ENCODE data around the gene BBX.

BBX gene

DNA sequence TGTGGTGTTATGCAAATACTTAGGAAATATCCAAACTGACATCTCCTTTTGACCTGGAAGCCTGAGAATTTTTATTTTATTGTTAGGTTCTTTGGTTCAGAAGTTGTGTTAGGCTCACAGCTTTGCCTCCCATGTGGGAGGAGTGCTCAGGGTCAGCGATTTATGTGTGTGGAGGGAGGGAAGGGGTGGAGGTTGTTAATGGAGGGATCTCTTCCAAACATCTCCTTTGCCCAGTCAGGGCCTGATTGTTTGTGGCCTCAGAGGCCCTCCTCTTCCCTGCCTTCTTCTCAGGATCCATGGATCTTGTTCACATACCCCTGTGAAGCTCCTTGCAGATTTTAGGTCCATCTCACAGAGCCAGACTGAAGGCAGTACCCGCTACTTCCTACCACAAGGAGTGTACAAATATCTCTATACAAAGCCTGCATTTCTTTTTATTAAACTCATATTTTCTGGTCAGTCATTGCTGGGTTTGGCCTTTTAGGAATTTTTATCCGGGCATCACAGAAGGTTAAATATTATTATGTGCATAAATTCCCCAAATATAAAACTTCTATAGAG, 40.3 kb downstream of the BBX start:
- no peak for TF ChIP-seq GATA2 (IDR thresholded peaks at IDR 0.05; ENCODE audit: low read depth, low read length)
- TF ChIP-seq GATA3 (IDR thresholded peaks at IDR 0.05; ENCODE audit: low read depth, low read length) = no peak

DNA sequence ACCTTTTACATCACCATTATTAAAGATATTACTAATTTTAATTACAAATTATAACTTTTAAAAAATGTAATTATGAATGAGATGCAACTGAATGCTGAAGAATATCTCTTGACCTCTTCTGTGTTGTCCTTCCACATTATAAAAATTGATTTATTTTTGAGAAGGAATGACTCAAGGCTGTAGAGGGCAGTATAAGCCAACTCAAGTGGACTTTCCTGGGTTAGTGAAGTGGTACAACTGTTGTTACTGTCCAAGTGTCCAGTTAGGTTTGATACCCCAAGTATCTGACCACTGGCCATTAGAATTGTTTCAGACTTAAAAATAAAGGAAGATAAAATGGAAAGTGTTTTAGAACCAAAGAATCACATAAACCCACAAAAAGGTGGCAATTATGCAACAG, 51.9 kb downstream of the BBX start:
- no peak for TF ChIP-seq GATA2 (IDR thresholded peaks at IDR 0.05; ENCODE audit: low read depth, low read length)
- TF ChIP-seq GATA3 (IDR thresholded peaks at IDR 0.05; ENCODE audit: low read depth, low read length) = no peak

DNA sequence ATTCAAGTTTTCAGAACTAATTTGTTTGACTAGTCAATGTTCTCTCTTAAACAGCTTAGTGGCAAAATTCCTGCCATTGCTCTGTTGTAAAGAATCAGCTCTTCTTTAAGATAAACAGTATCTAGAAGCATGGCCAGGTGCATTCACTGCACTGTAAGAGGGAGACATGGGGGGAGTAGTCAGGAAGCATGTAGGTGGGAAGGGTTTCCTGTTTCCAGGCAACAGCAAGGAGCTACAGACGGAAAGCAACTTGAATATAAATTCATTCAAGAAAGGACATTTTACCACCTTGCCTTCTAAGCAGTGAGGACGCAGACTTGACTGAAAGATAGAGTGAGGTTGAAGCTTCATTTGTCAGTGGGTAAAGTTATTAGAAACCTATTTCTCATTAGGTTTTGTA, 55.3 kb downstream of the BBX start:
- TF ChIP-seq GATA3 (IDR thresholded peaks at IDR 0.05; ENCODE audit: low read depth, low read length) (no peak), GATA2 (IDR thresholded peaks at IDR 0.05; ENCODE audit: low read depth, low read length) (no peak)

DNA sequence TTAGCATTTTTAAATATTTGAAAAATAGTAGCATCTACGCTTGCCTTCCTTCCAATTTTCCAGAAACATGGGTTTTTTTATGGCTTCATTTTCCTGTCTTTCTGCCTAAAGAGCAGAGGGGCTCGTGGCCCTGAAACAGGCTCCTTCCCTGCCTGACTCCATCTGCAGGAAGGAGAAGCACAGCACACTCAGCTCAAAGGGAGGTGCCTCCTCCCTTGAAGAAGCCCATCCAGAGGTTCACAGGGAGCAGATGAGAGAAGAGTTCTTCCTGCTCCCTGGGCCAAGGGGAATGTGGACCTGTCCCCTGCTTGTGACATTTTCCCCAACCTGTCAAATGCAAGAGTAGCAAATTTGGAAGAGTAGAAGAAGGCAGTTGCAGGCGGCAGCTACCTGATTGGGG, 55.8 kb downstream of the BBX start:
- no peak for TF ChIP-seq GATA2 (IDR thresholded peaks at IDR 0.05; ENCODE audit: low read depth, low read length)
- no peak for TF ChIP-seq GATA3 (IDR thresholded peaks at IDR 0.05; ENCODE audit: low read depth, low read length)

DNA sequence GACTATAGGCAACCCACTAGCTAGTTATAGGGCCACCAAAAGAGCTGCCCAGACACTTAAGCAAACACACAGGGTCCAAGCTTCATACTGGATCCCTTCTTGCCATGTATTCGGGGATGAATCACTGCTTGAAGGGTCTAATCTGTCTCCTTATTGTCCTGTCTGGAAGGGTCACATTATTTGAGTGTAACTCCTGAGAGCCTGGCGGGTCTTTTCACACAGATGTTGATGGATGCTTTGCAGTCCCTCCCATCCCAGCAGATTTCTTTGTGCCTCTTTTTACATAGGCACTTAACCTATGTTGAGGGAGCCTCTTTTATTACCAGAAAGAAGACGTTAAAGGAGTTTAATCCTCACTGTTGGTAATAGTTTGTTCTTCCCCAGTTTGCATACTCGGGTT, 56.6 kb downstream of the BBX start:
- TF ChIP-seq GATA3 (IDR thresholded peaks at IDR 0.05; ENCODE audit: low read depth, low read length) (no peak), GATA2 (IDR thresholded peaks at IDR 0.05; ENCODE audit: low read depth, low read length) (no peak)

DNA sequence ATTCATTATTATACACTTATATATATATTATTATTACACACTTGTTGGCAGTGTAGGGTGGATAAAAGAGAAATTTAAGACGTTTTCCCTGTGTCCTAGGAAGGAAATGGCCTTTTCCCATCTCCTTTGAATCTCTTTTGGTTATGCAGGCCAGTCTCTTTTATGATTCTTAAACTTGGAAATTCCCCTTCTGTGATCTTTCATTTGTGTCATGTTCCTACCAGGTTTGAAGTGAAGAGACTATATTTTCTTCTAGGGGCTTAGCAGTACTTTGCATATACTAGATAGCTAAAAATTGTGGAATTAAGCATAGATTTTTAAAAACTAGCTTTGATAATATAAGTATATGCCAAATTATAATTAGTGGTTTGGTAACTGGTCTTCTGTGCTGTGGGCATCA, 58.5 kb downstream of the BBX start:
- TF ChIP-seq GATA2 (IDR thresholded peaks at IDR 0.05; ENCODE audit: low read depth, low read length) (no peak), GATA3 (IDR thresholded peaks at IDR 0.05; ENCODE audit: low read depth, low read length) (no peak)

DNA sequence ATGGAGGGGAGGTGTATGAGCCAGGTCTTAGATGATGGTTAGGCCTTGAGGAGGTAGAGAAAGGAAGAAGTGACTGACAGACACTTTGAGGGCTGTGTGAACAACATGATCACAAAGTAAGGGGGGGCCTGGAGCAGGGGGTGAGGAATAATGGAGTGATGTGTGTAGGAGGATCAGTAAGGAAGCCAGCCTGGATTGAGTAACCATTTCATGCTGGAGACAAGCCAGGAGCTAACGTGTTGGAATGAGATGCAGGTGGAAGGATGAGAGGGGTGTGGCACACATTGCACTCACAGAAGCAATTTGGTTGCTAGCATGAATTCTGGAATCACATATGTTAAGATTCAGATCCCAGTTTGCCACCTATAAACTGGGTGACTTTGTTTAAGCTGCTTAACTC, 65.5 kb downstream of the BBX start:
- TF ChIP-seq GATA2 (IDR thresholded peaks at IDR 0.05; ENCODE audit: low read depth, low read length) (no peak), GATA3 (IDR thresholded peaks at IDR 0.05; ENCODE audit: low read depth, low read length) (no peak)

DNA sequence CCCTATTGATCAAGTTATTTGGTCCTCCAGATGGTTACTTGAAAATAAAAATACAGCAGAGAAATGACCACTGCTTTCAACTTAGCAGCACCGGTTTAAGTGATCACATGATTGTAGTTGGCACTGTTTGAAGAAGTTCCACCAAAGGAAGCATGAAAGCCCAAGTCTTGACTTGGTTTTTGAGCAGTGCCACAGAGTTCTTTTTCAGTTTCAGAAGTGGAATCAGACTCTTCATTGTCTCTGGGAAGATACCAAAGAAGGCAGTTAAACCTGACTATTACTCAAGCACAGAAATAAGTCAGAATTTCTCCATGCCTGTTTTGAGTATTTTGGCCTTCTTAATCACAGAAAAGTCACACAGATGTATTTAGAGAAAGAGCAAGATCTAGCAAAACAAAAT, 66.7 kb downstream of the BBX start:
- TF ChIP-seq GATA2 (IDR thresholded peaks at IDR 0.05; ENCODE audit: low read depth, low read length) = no peak
- no peak for TF ChIP-seq GATA3 (IDR thresholded peaks at IDR 0.05; ENCODE audit: low read depth, low read length)

DNA sequence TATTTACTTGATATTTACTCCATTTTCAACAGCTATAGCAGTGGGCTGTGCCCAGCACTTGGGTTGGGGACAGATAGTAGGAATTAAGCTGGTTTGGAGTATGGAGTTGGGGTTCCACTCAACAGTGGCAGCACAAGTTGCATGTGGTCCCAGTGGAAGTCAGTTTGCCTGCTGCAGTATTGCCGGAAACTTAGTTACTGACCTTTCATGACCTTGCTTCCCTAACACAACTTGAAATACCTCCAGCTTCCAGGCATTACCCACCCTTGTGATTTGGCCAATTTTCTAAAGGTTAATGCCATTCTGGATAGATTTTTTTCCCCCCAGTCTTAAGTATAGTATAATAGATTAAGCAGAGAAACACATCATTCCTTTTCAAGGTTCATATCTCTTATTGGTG, 68.0 kb downstream of the BBX start:
- TF ChIP-seq GATA2 (IDR thresholded peaks at IDR 0.05; ENCODE audit: low read depth, low read length) = no peak
- no peak for TF ChIP-seq GATA3 (IDR thresholded peaks at IDR 0.05; ENCODE audit: low read depth, low read length)

DNA sequence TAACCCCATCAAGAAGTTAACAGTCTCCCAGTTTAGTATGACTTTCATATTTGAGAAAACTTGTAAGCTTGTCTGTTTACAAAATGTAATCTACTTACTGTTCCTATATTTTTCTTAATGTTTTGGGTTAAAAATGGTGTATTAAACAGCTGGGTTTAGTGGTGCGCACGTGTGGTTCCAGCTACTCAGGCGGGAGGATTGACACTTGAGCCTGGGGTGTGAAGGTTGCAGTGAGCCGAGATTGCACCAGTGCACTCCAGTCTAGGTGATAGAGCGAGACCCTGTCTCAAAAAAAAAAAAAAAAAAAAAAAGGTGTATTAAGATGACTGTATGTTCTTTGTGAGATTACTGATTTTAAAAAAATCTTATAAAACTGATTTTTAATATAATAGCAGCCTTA, 69.3 kb downstream of the BBX start:
- TF ChIP-seq GATA3 (IDR thresholded peaks at IDR 0.05; ENCODE audit: low read depth, low read length) = no peak
- TF ChIP-seq GATA2 (IDR thresholded peaks at IDR 0.05; ENCODE audit: low read depth, low read length) = no peak

DNA sequence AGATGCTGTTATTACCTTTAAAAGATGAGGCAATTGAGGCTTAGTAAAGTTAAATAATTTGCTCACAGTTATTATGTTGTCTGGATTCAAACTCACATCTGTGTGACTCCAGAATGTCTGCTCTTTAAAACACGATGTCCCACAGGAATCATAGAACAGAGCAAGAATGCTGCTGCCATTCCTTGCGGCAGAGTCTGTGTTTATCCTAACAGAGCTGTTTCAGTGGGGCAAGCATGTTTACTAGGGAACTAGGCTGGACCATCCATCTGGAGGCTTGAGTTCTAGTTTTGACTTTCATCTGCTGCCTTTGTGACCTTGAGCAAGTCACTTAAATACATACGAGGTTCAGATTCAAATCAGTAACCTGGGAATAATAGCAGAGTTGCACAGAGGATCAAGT, 72.1 kb downstream of the BBX start:
- TF ChIP-seq GATA3 (IDR thresholded peaks at IDR 0.05; ENCODE audit: low read depth, low read length) = no peak

DNA sequence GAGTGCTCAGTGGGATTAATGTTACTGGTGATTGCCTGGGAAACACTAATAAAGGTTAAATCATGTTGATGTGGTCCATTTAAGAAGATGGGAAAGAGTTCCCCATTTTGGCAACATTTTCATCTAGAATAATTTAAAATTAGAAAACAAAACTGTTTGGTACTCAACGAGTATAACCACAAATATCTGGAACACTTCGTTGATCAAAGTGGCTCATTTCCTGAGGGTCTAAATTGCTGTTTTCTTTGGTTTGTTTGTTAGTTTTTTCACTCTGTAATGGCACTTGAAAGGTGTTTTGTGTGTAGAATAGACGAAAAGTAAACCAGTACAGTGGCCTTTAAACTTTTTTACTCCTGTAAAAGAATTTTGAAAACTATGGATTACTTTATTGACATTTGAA, 73.9 kb downstream of the BBX start:
- no peak for TF ChIP-seq GATA3 (IDR thresholded peaks at IDR 0.05; ENCODE audit: low read depth, low read length)
- no peak for TF ChIP-seq GATA2 (IDR thresholded peaks at IDR 0.05; ENCODE audit: low read depth, low read length)

DNA sequence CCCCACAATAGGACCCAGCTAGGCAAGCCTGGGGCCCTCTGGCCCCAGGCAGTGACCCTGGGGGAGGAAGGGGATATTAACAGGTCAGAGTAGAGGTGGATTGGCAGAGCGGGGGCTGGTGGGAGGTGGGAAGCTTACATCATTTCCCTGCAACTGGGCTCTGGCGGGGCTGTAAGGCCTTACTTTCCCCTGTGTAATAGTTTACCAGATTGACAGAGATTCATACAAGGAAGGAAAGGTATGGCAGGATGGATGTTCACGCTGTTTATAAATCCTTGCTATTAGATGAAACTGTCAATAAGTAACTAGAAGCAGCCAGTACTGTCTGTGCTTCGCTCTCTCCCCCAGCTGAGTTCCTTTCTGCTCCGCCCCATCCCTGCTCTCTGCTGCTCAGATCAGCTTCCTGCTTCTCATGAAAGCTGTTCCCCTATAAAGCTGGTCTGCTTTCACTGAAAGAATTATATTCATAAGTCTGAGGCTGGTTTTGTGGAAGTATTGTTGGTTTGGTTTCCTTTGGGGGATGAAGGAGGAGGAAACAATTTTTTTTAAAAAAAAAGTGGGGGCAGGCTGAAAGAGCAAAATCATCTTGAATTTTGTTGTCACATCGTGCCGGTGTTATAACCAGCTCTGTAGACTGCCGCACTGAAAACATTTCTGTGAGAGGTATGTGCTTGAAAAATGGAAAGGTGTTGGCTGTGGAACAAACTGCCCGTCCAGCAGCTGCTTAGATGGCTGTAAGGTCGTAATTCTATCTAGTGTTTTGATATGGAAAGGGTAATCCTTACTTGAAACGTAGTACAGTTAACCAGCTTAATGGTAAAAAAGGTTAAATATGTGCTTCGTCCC, 76.4 kb downstream of the BBX start:
- TF ChIP-seq GATA3 (IDR thresholded peaks at IDR 0.05; ENCODE audit: low read depth, low read length) = no peak
- no peak for TF ChIP-seq GATA2 (IDR thresholded peaks at IDR 0.05; ENCODE audit: low read depth, low read length)

DNA sequence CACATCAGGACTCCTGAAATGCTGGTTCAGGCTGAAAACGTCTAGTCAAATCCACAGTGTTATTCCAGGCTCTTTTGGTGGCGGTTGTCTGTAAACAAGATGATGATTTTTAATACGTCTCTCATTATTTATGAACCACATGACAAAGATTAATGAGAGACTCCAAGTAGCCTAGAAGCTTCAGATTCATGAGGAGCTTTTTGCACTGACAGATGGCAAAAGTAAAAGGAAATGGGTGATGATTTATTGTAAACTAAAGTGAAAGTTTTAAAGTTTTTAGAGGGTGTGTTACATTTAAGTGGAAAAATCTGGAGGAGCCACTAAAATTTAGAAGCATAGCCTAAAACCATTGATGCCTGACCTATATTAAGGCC, 77.0 kb downstream of the BBX start:
- no peak for TF ChIP-seq GATA3 (IDR thresholded peaks at IDR 0.05; ENCODE audit: low read depth, low read length)
- TF ChIP-seq GATA2 (IDR thresholded peaks at IDR 0.05; ENCODE audit: low read depth, low read length) = no peak

DNA sequence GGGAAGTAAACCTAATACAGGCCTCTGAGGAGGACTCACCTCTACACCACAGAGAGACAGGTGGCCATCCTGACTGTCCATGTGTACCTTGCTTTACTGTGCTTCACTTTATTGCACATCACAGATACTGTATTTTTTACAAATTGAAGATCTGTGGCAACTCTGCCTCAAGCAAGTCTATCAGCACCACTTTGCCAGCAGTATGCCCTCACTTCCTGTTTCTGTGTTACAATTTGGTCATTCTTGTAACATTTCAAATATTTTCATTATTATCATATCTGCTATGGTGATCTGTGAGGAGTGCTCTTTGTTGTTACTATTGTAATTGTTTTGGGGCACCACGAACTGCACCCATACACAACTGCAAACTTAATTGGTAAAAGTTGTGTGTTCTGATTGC, 78.0 kb downstream of the BBX start:
- TF ChIP-seq GATA2 (IDR thresholded peaks at IDR 0.05; ENCODE audit: low read depth, low read length) (no peak), GATA3 (IDR thresholded peaks at IDR 0.05; ENCODE audit: low read depth, low read length) (no peak)
